ENCODE data around the gene SNRNP35.
"Not testable (repeated sequence)": the region's sequence is repeated elsewhere in the genome, so short reads cannot be mapped to it uniquely, and the experiment has no call there.

SNRNP35 gene

GRCh38 chr12:123457980-123458779 lies at the start of gene SNRNP35:
Gene SNRNP35, plus strand, starts transcription at chr12:123458139. Its CDS starts 7,402 bp downstream, at chr12:123465541.
- DNase-seq: peak; percentile 79

GRCh38 chr12:123408619-123409018 lies 49.3 kb upstream of the SNRNP35 start:
- DNase-seq: not testable (repeated sequence)

GRCh38 chr12:123409284-123410040 lies 48.5 kb upstream of the SNRNP35 start:
- not testable (repeated sequence) for DNase-seq

GRCh38 chr12:123410041-123410412 lies 47.9 kb upstream of the SNRNP35 start:
- DNase-seq: no peak

DNA sequence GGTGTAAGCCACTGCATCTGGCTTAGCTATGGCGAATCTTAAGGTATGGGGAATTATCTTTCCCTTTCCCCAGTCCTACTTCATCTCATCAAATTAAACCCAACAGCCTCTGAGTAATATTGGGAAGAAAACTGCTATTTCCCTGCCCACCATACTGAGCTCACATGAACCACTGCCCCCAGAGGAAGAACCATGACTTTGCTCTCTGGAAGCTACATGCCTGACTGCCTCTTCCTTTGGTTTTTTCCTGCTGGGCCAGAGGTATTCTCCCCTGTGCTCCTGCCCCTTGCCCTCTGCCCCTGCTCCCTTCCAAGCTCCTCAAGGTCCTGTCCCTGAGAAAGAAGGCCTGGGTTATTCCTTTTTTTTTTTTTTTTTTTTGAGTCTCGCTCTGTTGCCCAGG lies 36.6 kb upstream of the SNRNP35 start:
- DNase-seq: no peak

DNA sequence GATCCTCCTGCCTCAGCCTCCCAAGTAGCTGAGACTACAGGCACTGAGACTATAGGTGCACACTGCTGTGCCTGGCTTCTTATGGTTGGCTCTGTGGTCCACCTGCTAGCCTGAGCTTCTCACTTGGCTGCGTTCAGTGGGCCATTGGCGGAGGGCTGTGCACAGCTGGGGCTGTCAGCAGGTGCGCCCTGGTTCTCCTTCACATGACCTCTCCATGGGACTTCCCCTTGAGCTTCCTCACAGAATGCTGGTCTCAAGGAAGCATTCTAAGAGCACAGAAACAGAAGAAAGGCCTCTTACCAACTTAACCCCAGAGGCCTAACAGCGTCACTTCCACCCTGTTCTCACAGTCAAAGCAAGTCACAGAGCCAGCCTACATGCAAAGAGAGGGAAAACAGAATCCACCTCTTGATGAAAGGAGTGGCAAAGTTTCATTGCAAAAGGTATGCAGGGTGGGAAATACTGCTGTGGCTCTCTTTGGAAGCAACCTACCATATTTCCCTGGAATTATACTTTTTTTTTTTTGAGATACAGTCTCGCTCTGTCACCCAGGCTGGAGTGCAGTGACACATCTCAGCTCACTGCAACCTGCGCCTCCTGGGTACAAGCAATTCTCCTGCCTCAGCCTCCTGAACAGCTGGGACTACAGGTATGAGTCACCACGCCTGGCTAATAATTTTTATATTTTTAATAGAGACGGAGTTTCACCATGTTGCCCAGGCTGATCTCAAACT lies 30.7 kb upstream of the SNRNP35 start:
- DNase-seq: no peak

DNA sequence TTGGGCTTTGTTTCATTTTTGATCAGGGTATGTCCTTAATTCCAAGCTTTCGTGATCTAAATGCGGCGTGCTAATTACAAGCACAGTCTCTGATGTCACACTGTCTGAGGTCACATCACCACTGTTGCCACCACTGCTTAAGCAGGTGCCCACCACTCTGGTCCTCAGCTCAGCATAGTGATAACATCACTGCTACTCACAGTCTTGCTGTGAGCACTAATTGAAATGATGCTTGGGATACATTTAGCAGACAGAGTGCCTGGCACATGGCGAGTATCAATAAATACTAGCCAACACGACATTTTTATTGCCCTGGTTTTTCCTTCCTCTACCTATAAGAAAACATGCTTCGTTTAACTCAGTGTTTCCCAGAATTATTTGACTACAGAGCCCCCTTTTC lies 29.3 kb upstream of the SNRNP35 start:
- no peak for DNase-seq

DNA sequence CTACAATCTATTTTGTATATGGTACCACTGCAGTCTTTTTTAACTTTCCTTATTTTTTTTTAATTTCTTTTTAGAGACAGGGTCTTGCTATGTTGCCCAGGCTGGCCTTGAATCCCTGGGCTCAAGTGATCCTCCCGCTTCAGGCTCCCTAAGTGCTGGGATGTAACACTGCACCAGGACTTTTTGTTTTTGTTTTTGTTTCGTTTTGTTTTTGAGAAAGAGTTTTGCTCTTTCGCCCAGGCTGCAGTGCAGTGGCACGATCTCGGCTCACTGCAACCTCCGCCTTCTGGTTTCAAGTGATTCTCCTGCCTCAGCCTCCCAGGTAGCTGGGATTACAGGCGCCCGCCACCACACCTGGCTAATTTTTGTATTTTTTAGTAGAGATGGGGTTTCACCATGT lies 28.8 kb upstream of the SNRNP35 start:
- not testable (repeated sequence) for DNase-seq

DNA sequence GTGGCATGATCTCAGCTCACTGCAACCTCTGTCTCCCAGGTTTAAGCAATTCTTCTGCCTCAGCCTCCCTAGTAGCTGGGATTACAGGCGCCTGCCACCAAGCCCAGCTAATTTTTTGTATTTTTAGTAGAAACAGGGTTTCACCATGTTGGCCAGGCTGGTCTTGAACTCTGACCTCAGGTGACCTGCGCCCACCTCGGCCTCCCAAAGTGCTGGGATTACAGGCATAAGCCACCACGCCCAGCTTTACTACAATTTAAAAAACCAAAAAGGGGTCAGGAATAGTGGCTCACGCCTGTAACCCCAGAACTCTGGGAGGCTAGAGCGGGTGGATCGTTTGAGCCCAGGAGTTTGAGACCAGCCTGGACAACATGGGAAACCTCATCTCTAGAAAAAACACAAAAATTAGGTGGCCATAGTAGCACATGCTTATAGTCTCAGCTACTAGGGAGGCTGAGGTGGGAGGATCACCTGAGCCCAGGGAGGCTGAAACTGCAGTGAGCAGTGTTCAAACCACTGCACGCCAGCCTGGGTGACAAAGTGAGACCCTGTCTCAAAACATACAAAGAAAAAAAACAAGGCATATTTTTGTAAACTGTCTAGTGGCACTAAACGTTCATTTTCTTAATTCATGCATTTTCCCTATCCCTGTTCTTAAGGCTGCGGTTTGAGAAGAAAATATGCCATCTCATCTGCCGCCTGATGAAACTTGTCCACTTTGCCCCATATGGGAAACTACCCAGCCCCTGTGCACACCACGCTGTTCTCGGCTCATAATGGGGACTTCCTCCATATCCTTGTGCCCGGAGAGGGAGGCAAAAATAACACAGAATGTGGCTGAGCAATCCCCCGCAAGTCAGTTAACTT lies 25.8 kb upstream of the SNRNP35 start:
- not testable (repeated sequence) for DNase-seq

- DNase-seq: no peak
Observed at GRCh38 chr12:123433615-123434014, 24.3 kb upstream of the SNRNP35 start.

DNA sequence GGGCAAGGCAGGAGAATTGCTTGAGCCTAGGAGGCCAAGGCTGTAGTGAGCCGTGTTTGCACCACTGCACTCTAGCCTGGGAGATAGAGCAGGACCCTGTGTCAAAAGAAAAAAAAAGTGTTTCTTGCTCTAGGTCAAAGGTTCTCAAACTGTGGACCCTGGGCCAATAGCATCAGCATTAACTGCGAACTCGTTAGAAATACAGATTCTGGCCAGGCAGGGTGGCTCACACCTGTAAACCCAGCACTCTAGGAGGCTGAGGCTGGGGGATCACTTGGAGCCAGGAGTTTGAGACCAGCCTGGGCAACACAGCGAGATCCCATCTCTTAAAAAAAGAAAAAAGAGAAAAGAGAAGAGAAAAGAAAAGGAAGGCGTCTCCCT lies 22.3 kb upstream of the SNRNP35 start:
- DNase-seq: no peak

DNA sequence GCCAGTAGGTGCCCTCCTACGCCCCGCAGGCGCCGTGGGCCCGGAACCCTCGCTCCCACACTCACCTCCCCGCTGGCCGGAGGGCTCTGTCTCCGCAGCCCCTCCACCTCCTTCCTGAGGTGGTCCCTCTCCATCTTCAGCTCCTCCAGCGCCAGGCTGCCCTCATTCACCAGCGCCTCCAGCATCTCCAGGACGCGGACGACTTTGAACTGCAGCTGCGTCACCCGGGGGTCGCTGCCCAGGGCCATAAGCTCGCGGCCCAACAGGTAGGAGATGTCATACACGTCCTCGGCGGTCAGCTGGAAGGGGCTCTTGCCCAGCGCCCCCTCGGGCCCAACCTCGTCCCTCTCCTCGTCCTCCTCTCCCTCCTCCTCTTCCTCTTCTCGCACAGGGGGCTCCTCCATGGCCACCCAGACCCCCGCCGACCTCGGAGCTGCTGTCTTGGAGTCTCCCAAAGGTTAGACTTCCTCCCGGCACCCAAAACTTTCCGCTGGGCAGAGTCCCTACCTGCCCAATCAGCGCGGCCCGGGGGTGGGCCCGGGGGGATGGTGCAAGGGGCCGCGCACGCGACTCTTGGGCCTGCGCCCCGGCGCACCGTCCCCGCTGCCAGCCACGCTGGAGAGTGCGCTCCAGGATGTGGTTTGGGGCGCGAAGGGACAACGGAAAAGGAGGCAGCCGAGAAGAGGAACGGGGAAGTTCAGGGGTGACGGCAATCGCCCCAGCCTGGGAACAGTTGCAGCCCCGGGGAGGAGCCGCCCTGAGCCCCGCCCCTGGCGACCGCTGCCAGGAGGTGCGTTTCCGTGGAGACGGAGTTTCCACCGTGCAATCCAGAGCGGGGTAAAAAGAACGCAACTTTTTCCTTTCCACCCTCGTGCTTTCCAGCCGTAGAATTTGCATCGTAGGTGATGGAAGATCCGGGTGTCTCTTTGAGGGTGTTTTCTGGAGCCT lies 21.6 kb upstream of the SNRNP35 start, which contains the start of gene RILPL2:
Gene RILPL2 (minus strand): TSS at position 668 of the 948 bp plus-strand sequence. CDS start 264 bp downstream, at position 404.
- DNase-seq: no peak

GRCh38 chr12:123441523-123442164 lies 16.3 kb upstream of the SNRNP35 start:
- no peak for DNase-seq

DNA sequence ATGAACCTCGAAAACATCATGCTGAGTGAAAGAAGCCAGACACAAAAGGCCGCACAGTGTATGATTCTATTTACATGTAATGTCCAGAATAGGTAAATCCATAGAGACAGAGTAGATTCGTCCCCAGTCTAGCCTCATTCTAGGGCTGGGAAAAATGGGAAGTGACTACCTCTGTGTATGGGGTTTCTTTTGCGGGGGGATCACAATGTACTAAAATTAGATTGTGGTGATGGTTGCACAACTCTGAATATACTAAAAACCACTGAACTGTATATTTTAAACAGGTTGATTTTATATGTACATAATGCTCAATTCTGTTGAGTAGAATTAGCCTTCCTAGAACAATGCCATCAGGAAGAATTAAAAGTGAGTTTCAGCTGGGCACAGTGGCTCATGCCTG lies 15.2 kb upstream of the SNRNP35 start:
- no peak for DNase-seq

- no peak for DNase-seq
Observed at GRCh38 chr12:123444092-123445026, 13.6 kb upstream of the SNRNP35 start.

- DNase-seq: no peak
Observed at GRCh38 chr12:123445388-123446332, 12.3 kb upstream of the SNRNP35 start.

DNA sequence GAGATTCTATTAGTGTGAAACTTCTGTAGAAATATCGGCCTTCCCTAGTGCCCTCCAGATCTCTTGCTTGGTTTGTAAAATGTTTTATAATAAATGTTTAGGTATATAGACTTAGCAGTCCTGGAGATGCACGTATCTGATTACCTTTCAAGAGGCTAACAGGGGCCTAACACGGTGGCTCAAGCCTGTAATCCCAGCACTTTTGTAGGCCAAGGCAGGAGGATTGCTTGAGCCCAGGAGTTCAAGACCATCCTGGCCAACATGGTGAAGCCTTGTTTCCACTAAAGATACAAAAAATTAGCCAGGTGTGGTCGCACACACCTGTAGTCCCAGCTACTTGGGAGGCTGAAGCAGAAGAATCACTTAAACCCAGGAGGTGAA lies 11.6 kb upstream of the SNRNP35 start:
- DNase-seq: no peak

DNA sequence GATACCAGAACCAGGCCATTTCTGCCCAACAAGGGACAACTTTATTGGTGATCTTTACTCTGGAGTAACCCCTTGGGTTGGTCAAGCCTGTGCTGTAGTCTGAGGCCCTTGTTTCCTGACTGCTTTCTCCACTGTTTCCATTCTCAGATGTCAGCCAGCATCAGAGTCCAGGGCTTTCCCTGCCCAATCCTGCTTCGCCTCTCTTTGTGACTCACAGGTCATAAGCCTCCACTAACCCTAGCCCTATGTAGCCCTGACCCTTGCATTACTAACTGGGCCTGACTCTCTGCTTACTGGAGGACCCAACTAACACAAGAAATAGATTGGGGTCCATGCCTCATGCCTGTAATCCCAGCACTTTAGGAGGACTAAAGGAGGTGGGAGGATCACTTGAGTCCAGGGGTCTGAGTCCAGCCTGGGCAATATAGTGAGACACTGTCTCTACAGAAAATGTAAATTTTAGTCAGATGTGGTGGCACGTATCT lies 8.6 kb upstream of the SNRNP35 start:
- no peak for DNase-seq
